Measurements from ENCODE around the gene LRP8. TPM values are rescaled to one million over a fixed set of nuclear protein-coding genes. Genes with fewer than 3 reads are reported as not detected.

LRP8 gene
- polyA plus RNA-seq, 1 of the 3 experiments (the other 2 are of a cell fraction), result 19.9 TPM

DNA sequence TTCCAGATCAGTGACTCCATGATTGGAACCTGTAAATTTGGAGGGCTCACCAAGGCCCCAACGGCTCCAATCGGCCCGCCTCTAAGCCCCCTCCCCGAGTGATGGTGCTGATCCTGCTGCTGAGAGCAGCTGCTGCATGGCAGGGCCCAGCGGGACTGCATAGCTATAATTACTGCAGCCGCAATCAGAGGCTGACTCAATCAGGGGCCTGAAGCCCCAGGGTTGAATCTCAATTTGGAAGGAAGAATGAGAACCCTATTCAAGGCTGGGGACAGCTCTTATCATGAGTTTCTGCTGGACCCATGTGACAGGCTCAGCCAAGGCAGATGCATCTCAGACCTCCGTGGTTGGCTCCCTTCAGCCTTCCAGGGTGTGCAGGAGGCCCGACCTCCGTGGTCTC is 46.7 kb downstream of the LRP8 start:
- no peaks in the 10 kb centered on the region for H4K20me1 ChIP-seq (ENCODE audit: insufficient read depth)
- H3K4me2 ChIP-seq, result no peak overlapping the region
- H3K27ac ChIP-seq (ENCODE audit: low read depth in 2 of 2, low read length in 1 of 2), result no peak overlapping the region; a peak in 1 of 4 replicates
- H3K79me2 ChIP-seq (ENCODE audit: insufficient read depth), result no peaks in the 10 kb centered on the region
- H3K4me1 ChIP-seq (ENCODE audit: control insufficient read depth in 1 of 2, insufficient read depth in 2 of 2, low read depth in 1 of 2, low read length in 1 of 2), result peaks cover 0 to 10% of the 10 kb centered on the region in 2 experiments; a peak in 1 of 4 replicates
- H3K4me3 ChIP-seq (ENCODE audit: low read depth in 2 of 2, low read length in 1 of 2), result no peak overlapping the region
- H3K27me3 ChIP-seq (ENCODE audit: insufficient read depth), result no peaks in the 10 kb centered on the region
- ChIA-PET POLR2A (no interaction called here), CTCF (interaction anchor here (0.9 to 13.5 kb wide), 3 partner anchors 9 to 127 kb away, joined by 3 to 410 read pairs (median 82); no protein-coding TSS in a partner anchor)
- H3K9ac ChIP-seq, result no peak overlapping the region
- H3F3A ChIP-seq (replicated peaks; ENCODE audit: insufficient read depth), result no peaks in the 10 kb centered on the region
- 89% methylated on average over 5 of the region's 9 CpGs for WGBS (ENCODE audit: low lambda C conversion rate)
- TF ChIP-seq PBX3 (IDR thresholded peaks at IDR 0.05) (no peak), GATA2 (CRISPR knock-in tag; IDR thresholded peaks at IDR 0.05) (no peak), MEF2A (IDR thresholded peaks at IDR 0.05; ENCODE audit: borderline replicate concordance, low read depth) (no peak), GABPA (IDR thresholded peaks at IDR 0.05; ENCODE audit: low read depth) (no peak), POLR2AphosphoS5 (IDR thresholded peaks at IDR 0.05; ENCODE audit: low read depth, low read length) (no peak), EZH2phosphoT487 (IDR thresholded peaks at IDR 0.05; ENCODE audit: borderline replicate concordance, low read depth) (no peak), EP300 (IDR thresholded peaks at IDR 0.05; ENCODE audit: borderline replicate concordance in 1 of 2, low read depth in 1 of 2, low read length in 1 of 2) (no peak), JUND (IDR thresholded peaks at IDR 0.05) (no peak), ELF1 (IDR thresholded peaks at IDR 0.05) (no peak), SIN3A (IDR thresholded peaks at IDR 0.05; ENCODE audit: borderline replicate concordance, low read depth, low read length) (no peak), FOXJ3 (CRISPR knock-in tag; IDR thresholded peaks at IDR 0.05) (no peak), NRF1 (IDR thresholded peaks at IDR 0.05; ENCODE audit: low read depth, low read length) (no peak), TCF12 (IDR thresholded peaks at IDR 0.05) (no peak), FOSL2 (IDR thresholded peaks at IDR 0.05; ENCODE audit: borderline replicate concordance, low read depth) (no peak), SMC3 (IDR thresholded peaks at IDR 0.05; ENCODE audit: low read depth, low read length) (no peak), IRF3 (IDR thresholded peaks at IDR 0.05; ENCODE audit: low read depth, low read length) (no peak)
- TF ChIP-seq, protein P1, sequence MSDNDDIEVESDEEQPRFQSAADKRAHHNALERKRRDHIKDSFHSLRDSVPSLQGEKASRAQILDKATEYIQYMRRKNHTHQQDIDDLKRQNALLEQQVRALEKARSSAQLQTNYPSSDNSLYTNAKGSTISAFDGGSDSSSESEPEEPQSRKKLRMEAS (IDR thresholded peaks at IDR 0.05; ENCODE audit: low read depth), result no peak
- TF ChIP-seq, protein P2, sequence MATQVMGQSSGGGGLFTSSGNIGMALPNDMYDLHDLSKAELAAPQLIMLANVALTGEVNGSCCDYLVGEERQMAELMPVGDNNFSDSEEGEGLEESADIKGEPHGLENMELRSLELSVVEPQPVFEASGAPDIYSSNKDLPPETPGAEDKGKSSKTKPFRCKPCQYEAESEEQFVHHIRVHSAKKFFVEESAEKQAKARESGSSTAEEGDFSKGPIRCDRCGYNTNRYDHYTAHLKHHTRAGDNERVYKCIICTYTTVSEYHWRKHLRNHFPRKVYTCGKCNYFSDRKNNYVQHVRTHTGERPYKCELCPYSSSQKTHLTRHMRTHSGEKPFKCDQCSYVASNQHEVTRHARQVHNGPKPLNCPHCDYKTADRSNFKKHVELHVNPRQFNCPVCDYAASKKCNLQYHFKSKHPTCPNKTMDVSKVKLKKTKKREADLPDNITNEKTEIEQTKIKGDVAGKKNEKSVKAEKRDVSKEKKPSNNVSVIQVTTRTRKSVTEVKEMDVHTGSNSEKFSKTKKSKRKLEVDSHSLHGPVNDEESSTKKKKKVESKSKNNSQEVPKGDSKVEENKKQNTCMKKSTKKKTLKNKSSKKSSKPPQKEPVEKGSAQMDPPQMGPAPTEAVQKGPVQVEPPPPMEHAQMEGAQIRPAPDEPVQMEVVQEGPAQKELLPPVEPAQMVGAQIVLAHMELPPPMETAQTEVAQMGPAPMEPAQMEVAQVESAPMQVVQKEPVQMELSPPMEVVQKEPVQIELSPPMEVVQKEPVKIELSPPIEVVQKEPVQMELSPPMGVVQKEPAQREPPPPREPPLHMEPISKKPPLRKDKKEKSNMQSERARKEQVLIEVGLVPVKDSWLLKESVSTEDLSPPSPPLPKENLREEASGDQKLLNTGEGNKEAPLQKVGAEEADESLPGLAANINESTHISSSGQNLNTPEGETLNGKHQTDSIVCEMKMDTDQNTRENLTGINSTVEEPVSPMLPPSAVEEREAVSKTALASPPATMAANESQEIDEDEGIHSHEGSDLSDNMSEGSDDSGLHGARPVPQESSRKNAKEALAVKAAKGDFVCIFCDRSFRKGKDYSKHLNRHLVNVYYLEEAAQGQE (IDR thresholded peaks at IDR 0.05; ENCODE audit: low read depth, low read length), result no peak
- H3K36me3 ChIP-seq (replicated peaks in 1 of 2; ENCODE audit: control insufficient read depth in 1 of 2, insufficient read depth in 2 of 2, low read length in 1 of 2), result peaks cover 0 to 8% of the 10 kb centered on the region in 2 experiments
- no peaks in the 10 kb centered on the region for H3K9me3 ChIP-seq
- no peak overlapping the region for H2AFZ ChIP-seq (ENCODE audit: low read depth)
- no peak for DNase-seq
- H3K9me2 ChIP-seq, result no peaks in the 10 kb centered on the region

All from SK-N-SH (cell line).